Natural killer cell (primary cell): ENCODE measurements around the gene PTPN14. TPM values are rescaled to one million over a fixed set of nuclear protein-coding genes. Genes with fewer than 3 reads are reported as not detected.
A peak's percentile ranks its signal among the peaks of the same experiment; 100 is the strongest.

Source experiments
- ATAC-seq, 3 donors: fragments of 150-1000 bp in 2 of 3; fragments of 200-7000 bp in 1 of 3; cut with Tn5 transposase; 1 replicate in 1 of 3; 2 replicates in 2 of 3; pipeline ENCODE4 v1.10.0; 2021; ENCODE audit warnings: mild to moderate bottlenecking in 2 of 3, moderate library complexity in 2 of 3
- DNase-seq, 2 donors: peaks; one replicate each; pipeline versions ENCODE4 v3.0.0 to v3.0.0-alpha.2; 2013 to 2021; ENCODE audit warnings: mixed read lengths in 1 of 2
- H3K27ac ChIP-seq: one replicate; pipeline ENCODE4 v1.5.1; 2013; ENCODE audit warnings: mild to moderate bottlenecking, low read length
- H3K27me3 ChIP-seq: one replicate; pipeline ENCODE4 v1.6.1; 2013; ENCODE audit warnings: low read length; ENCODE audit not compliant: control insufficient read depth, insufficient read depth
- H3K36me3 ChIP-seq: one replicate; pipeline ENCODE4 v1.6.1; 2013; ENCODE audit warnings: low read length; ENCODE audit not compliant: control insufficient read depth, insufficient read depth
- H3K4me1 ChIP-seq: one replicate; pipeline ENCODE4 v1.6.1; 2013; ENCODE audit warnings: low read length; ENCODE audit not compliant: control insufficient read depth, insufficient read depth
- H3K4me3 ChIP-seq: one replicate; pipeline ENCODE4 v1.5.1; 2013; ENCODE audit warnings: low read length
- H3K9me3 ChIP-seq: one replicate; pipeline ENCODE4 v1.6.1; 2013; ENCODE audit warnings: low read length; ENCODE audit not compliant: control insufficient read depth, insufficient read depth
- H3K27ac Mint-ChIP-seq, 2 donors: one replicate each; pipeline ENCODE4 v1.8.0; 2022; ENCODE audit warnings: mild to moderate bottlenecking in 2 of 2, mixed read lengths in 2 of 2, moderate library complexity in 1 of 2
- H3K27me3 Mint-ChIP-seq, 2 donors: one replicate each; pipeline ENCODE4 v1.8.0; 2022; ENCODE audit warnings: low read depth in 2 of 2, mixed read lengths in 2 of 2
- H3K36me3 Mint-ChIP-seq: one replicate; pipeline ENCODE4 v1.8.0; 2022; ENCODE audit warnings: mixed read lengths
- H3K4me1 Mint-ChIP-seq, 2 donors: one replicate each; pipeline ENCODE4 v1.8.0; 2022; ENCODE audit warnings: mixed read lengths in 2 of 2
- H3K4me3 Mint-ChIP-seq: one replicate; pipeline ENCODE4 v1.8.0; 2022; ENCODE audit warnings: mild to moderate bottlenecking, moderate library complexity, mixed read lengths
- H3K9me3 Mint-ChIP-seq, 2 donors: one replicate each; pipeline ENCODE4 v1.8.0; 2022; ENCODE audit warnings: mixed read lengths in 2 of 2
- CTCF ChIP-seq: fragments of 200-600 bp; IDR thresholded peaks from one replicate; pipeline ENCODE4 v1.8.0; 2022; ENCODE audit warnings: antibody characterized with exemption
- WGBS: methylation state at CpG from one replicate; pipeline ENCODE4 v1.1.7; 2013; ENCODE audit warnings: missing lambda C conversion rate; ENCODE audit not compliant: insufficient coverage; 5-methylcytosine and 5-hydroxymethylcytosine counted together
- intact Hi-C: fragments of 100-400 bp; cut with micrococcal nuclease; formaldehyde crosslinking; loops from one replicate; pipeline ENCODE4 v1.14.2; 2022
- total RNA-seq, 4 donors: library from RNA; stranded (reverse); fragments of 120-200 nt in 1 of 4; gene quantifications; one replicate each; pipeline versions ENCODE4 v1.2.3 to v1.2.4, GENCODE V29; 2013 to 2022

PTPN14 gene
- total RNA-seq, 3 donors from 2014 or later (not counting 1 experiment from before 2014, with no cell fraction given): 0.02 TPM; not detected in 2

DNA sequence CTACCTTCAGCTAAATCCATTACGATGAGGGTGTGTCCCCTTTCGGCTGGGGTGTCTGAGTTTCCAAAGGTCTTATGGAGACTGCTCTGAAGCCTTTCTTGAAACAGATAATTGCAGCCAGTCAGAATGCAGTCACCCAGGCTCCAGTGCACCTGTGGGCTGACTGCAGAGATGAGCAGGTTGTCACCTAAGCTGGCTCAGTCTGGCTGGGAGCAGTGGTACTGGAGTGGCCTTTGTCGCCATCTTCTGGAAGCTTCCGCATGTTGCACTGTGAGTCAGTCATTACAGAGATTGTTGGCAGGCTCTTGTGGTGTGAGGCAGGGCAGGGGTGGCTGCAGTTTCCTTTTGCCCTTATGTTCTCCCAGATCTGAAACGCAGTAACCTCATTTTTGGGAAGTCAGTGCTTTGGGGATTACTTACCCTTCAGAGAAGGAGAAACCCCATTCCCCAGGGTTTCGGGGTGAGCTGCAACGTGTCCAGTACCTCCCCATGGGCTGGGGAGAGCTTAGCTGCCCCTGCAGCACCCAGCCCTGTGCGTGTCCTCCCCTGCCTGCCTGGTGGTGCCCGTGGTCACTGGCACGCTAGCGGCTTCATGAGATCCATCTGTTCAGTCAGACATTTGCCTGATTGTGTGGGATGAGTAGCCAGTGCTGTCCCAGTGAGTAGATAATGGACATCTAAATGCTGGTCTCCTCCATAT lies 222.5 kb downstream of the PTPN14 start:
- H3K9me3 ChIP-seq: no peaks in the 10 kb centered on the region
- Mint-ChIP-seq H3K27ac (no peak overlapping the region), H3K27me3 (no peaks in the 10 kb centered on the region), H3K36me3 (peaks cover 11% of the 10 kb centered on the region), H3K4me3 (no peak overlapping the region), H3K4me1 (peaks cover 0 to 4% of the 10 kb centered on the region in 2 donors), H3K9me3 (no peaks in the 10 kb centered on the region)
- peak; percentile 80 for TF ChIP-seq CTCF
- H3K36me3 ChIP-seq: peaks cover 3% of the 10 kb centered on the region
- ATAC-seq (peak; percentile 90 to 96 (median 96)), DNase-seq (peak; percentile 64 to 89)
- no peaks in the 10 kb centered on the region for H3K27me3 ChIP-seq
- 73% methylated on average over 11 of the region's 11 CpGs for WGBS
- no peak overlapping the region for H3K27ac ChIP-seq
- intact Hi-C loops: loop anchor here (1.0 kb wide), 2 partner anchors 68 to 115 kb away; no protein-coding TSS in a partner anchor
- no peaks in the 10 kb centered on the region for H3K4me1 ChIP-seq
- no peak overlapping the region for H3K4me3 ChIP-seq

DNA sequence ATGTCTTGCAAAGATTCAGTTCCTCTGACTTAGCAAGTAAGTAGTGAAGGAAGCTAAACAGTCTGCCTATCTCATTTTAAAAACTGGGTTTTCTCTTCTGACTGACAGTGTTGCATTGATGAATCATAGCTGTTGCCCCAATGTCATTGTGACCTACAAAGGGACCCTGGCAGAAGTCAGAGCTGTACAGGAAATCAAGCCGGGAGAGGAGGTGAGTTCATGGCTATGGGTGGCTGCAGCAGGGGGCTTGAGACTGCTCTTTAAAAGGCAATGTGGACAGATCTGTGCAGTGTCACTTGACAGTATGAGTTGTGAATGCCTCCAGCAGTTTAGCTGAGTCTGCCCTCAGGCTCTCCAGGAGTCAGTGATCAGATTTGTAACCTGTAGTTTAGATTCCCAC lies 223.9 kb downstream of the PTPN14 start:
- Mint-ChIP-seq H3K9me3 (no peaks in the 10 kb centered on the region), H3K27ac (no peak overlapping the region), H3K36me3 (peaks cover 11% of the 10 kb centered on the region), H3K27me3 (no peaks in the 10 kb centered on the region), H3K4me1 (peaks cover 0 to 4% of the 10 kb centered on the region in 2 donors), H3K4me3 (no peak overlapping the region)
- H3K4me1 ChIP-seq: no peaks in the 10 kb centered on the region
- no peaks in the 10 kb centered on the region for H3K27me3 ChIP-seq
- H3K4me3 ChIP-seq: no peak overlapping the region
- TF ChIP-seq CTCF: no peak
- no peak for ATAC-seq
- DNase-seq: no peak
- H3K9me3 ChIP-seq: no peaks in the 10 kb centered on the region
- no peak overlapping the region for H3K27ac ChIP-seq
- WGBS: 17% methylated on average over 1 of the region's 1 CpG
- intact Hi-C loops: no loop called here
- peaks cover 3% of the 10 kb centered on the region for H3K36me3 ChIP-seq

- Mint-ChIP-seq H3K4me3 (no peak overlapping the region), H3K36me3 (peaks cover 11% of the 10 kb centered on the region)
- H3K36me3 ChIP-seq: peaks cover 3% of the 10 kb centered on the region
Measured at GRCh38 chr1:214326406-214326805, 225.0 kb downstream of the PTPN14 start.

More at GRCh38 chr1:214326406-214326805, 225.0 kb downstream of the PTPN14 start:
- 55% methylated on average over 4 of the region's 5 CpGs for WGBS
- no peak overlapping the region for H3K27ac Mint-ChIP-seq
- no peak for DNase-seq
- H3K27ac ChIP-seq: no peak overlapping the region
- H3K27me3 Mint-ChIP-seq: no peaks in the 10 kb centered on the region
- intact Hi-C loops: no loop called here
- no peaks in the 10 kb centered on the region for H3K27me3 ChIP-seq
- H3K4me1 ChIP-seq: no peaks in the 10 kb centered on the region
- H3K4me1 Mint-ChIP-seq: no peaks in the 10 kb centered on the region
- no peak for TF ChIP-seq CTCF
- H3K9me3 ChIP-seq: no peaks in the 10 kb centered on the region
- ATAC-seq: no peak
- no peak overlapping the region for H3K4me3 ChIP-seq
- H3K9me3 Mint-ChIP-seq: no peaks in the 10 kb centered on the region
